Fibroblast of mammary gland (primary cell): ENCODE measurements around the gene LRP1B.

Experiments
- DNase-seq: peaks from one replicate; pipeline ENCODE4 v3.0.0-alpha.2; 2010; ENCODE audit warnings: low read depth
- H3K4me3 ChIP-seq: 2 replicates; pipeline ENCODE4 v1.5.1; 2011; ENCODE audit warnings: low read depth, mild to moderate bottlenecking, low read length, moderate library complexity; ENCODE audit not compliant: control insufficient read depth
- TF ChIP-seq, protein P1 (sequence below): conservative IDR thresholded peaks from 2 replicates; pipeline ENCODE4 v1.5.1; 2011; ENCODE audit warnings: low read depth, low read length, inconsistent platforms; ENCODE audit not compliant: control insufficient read depth, insufficient read depth

Gene LRP1B

DNA sequence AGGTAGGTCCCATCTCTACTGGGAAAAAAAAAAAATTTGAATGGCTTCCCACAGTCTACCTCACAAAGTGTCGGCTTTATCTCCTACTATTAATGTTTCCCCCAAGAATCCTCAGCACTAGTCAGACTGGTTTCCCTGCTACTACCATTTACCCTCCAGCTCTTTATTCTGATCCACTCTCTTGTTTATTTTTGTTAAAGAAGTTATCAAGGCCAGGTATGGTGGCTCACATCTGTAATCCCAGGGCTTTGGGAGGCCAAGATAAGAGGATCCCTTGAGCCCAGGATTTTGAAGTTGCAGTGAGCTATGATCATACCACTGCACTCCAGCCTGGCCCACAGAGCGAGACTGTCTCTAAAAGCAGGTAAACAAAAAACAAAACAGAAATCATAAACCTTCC is 1275.3 kb downstream of the LRP1B start:
- TF ChIP-seq, protein P1, sequence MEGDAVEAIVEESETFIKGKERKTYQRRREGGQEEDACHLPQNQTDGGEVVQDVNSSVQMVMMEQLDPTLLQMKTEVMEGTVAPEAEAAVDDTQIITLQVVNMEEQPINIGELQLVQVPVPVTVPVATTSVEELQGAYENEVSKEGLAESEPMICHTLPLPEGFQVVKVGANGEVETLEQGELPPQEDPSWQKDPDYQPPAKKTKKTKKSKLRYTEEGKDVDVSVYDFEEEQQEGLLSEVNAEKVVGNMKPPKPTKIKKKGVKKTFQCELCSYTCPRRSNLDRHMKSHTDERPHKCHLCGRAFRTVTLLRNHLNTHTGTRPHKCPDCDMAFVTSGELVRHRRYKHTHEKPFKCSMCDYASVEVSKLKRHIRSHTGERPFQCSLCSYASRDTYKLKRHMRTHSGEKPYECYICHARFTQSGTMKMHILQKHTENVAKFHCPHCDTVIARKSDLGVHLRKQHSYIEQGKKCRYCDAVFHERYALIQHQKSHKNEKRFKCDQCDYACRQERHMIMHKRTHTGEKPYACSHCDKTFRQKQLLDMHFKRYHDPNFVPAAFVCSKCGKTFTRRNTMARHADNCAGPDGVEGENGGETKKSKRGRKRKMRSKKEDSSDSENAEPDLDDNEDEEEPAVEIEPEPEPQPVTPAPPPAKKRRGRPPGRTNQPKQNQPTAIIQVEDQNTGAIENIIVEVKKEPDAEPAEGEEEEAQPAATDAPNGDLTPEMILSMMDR, result no peak
- no peak for DNase-seq
- no peak overlapping the region for H3K4me3 ChIP-seq

DNA sequence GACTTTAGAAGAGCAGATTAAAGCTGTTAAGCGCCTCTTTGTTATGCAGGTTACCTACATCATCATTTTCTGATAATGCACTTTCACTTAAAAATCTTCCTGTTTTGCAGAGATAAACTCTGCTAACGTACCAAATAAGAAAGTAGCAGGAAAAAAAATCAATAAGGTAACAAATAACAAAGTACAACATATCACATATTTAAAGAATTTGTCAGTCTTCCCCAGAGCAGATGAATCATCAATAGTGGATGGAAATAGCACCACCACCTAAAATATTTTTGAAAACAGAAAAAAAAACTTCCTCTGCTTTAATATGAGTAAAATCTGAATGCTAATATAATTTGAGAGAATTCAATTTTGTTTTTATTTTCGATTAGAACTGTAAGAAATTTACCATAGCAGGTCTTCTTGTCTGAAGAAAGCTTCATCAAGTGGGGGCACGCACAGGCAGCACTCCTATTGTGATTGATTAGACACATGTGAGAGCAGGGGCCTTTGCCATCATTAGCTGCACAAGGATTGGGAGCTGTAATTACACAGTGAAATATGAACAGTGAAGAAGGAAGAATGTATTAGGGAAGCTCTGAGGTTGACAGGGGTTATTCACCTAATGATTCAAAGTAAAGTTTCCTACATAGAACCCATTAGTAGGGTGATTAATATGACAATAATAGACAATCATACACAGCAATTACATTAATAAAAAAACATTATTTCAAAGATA is 1279.4 kb downstream of the LRP1B start:
- no peak for DNase-seq
- TF ChIP-seq, protein P1, result no peak
- H3K4me3 ChIP-seq, result no peak overlapping the region

DNA sequence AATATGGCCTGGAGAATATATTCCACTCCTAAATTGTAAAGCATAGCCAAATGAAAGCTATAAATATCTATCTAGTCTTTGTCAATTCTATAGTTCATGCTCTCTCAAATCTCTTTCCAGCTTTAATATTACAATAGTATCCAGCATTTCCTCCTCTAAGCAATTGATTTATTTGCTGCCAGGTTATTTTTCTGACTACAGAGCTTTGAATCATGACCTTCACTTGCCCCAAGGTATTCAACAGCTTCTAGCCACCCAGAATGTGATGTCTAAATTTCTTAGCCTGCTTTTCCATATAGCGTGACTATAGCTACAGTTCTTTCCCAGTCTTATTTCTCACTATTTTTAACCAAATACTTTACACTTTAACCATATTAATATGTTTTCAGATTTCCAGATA is 1287.6 kb downstream of the LRP1B start:
- TF ChIP-seq, protein P1, result no peak
- DNase-seq, result no peak
- no peak overlapping the region for H3K4me3 ChIP-seq

DNA sequence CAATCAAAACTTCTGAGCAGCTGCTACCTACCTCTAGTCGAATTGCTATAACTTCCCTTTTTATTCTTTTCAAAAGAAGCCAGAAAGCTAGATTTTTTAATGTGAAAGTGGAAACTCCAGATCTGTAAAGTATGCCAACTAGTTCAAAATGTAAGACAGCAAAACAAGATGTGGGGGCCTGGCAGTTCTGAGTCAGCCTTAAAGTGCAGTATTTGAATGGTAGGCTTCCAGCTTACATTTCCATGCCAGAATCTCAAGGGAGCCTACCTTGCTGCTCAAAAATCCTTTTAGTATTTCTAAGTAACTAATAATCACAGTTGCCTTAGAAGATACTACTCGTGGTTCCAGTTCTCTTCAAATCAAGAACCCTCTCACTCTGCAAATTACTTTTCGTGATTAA is 1288.7 kb downstream of the LRP1B start:
- TF ChIP-seq, protein P1, result no peak
- DNase-seq, result no peak
- H3K4me3 ChIP-seq, result no peak overlapping the region

DNA sequence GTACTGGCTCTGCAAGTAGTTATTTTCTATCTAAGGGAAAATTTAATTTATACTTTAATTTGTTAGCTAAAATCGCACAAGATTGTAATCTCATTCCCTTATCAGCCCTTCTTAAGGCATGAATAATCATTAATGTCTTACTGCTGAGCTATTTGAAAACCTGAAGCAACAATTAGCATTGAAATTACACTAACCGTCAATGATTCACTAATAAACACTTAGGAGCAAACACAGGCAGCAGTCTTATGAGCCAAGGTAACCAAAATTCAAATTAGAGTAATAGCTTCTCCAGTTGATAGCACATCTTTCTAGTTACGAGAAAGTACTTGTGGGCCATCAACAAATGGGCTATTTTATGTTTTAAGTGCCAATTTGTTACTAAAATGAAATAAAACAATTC is 1289.7 kb downstream of the LRP1B start:
- no peak for DNase-seq
- TF ChIP-seq, protein P1, result no peak
- H3K4me3 ChIP-seq, result no peak overlapping the region

DNA sequence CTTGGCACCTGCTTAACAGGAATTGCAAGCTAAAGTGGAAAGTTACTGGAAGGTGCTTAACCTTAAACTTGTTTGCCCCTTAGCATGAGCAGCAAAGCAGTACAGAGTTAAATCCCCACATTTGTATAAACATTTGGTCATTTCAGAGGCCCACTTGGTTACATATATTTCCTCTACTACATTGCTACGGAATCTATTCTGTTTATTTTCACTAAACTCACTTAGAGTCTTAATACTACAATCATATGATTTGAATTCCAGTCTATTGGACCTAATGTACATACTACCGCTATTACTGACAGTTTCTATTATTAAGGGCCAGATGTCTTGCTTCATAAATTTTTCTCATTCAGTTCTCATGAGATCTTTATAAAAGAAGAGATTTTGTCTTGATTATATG is 1294.0 kb downstream of the LRP1B start:
- DNase-seq, result no peak
- no peak overlapping the region for H3K4me3 ChIP-seq
- TF ChIP-seq, protein P1, result no peak
